Transverse colon (tissue), 3 donors: ENCODE results near the gene GCFC2.

Experiments used
- CTCF ChIP-seq, 5 experiments: fragments of 200-600 bp in 3 of 5; fragments of 450-650 bp in 2 of 5; sonication (generic) in 3 of 5; IDR thresholded peaks; 1 replicate in 2 of 5; 2 replicates in 3 of 5; pipeline ENCODE4 v1.5.1; 2016 to 2017; ENCODE audit warnings: antibody characterized with exemption in 5 of 5, inconsistent platforms in 3 of 5, mild to moderate bottlenecking in 2 of 5, moderate library complexity in 1 of 5
- EP300 ChIP-seq: sonication (generic); formaldehyde crosslinking; IDR thresholded peaks from one replicate; pipeline ENCODE4 v1.6.1; 2017; ENCODE audit warnings: antibody characterized with exemption, low read depth

DNA sequence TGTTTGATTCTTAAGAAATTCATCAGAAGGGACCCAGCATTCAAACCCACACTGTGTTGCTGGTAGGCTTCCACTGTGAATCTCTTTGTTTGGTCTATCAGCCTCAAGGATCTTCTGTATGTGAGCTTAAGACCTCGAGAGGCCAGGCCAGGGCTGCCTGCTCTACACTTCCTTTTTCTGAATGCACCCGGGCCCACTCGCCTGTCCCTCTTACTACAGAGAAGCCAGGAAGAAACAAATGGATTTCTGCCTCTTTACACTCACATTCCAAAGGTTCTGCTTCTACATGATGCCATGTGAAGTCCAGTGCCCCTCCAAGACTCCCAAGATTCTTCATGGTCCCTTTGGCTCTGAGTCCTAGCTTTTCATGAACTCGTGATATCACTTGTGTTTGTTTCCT lies 89.5 kb downstream of the GCFC2 start:
- no peak for TF ChIP-seq CTCF (IDR thresholded peaks at IDR 0.05)
- TF ChIP-seq EP300, result no peak
